K562 (cell line): ENCODE data around the gene GIGYF2. TPM values are rescaled to one million over a fixed set of nuclear protein-coding genes. Genes with fewer than 3 reads are reported as not detected.

ENCODE experiments used
- ATAC-seq: fragments of 200-7000 bp; cut with Tn5 transposase; 3 replicates; pipeline ENCODE4 v1.9.1; 2020; ENCODE audit warnings: moderate library complexity
- BruUV-seq: library from RNA; stranded (reverse); fragments of 400-500 nt; replicated peaks from 2 replicates; lab custom pipeline; 2021; lab: Mats Ljungman, UMichigan
- CTCF ChIA-PET: fragments of 300-600 bp; formaldehyde crosslinking; extraction: SDS; loops from one replicate; lab custom pipeline; 2021; ENCODE audit warnings: low intra/inter-chr PET ratio; lab: Yijun Ruan, JAX
- POLR2A ChIA-PET: fragments of 300-600, 350-650 bp; sonication (Branson Sonifier 250); formaldehyde crosslinking; extraction: SDS; loops from one replicate; lab custom pipeline; 2021; ENCODE audit warnings: antibody characterized with exemption, inconsistent platforms; lab: Yijun Ruan, JAX
- DNase-seq, 4 experiments: peaks; one replicate each; pipeline versions ENCODE4 v3.0.0 to v3.0.0-alpha.2; 2011 to 2018; ENCODE audit warnings: low spot score in 3 of 4, mixed read lengths in 3 of 4; ENCODE audit errors: extremely low read depth in 1 of 4
- FAIRE-seq: peaks from 2 replicates; lab custom pipeline; 2011; peaks lifted over from hg19 to GRCh38; lab: Jason Lieb, UNC
- H2AFZ ChIP-seq: 2 replicates; pipeline ENCODE4 v1.6.0; 2011; ENCODE audit warnings: low read depth, low read length, control low read depth, inconsistent platforms
- H3K27ac ChIP-seq: fragments of 200-600 bp; 3 replicates; pipeline ENCODE4 v1.8.0; 2011; ENCODE audit warnings: low read depth, mild to moderate bottlenecking, control low read depth, inconsistent platforms, low read length, moderate library complexity, mixed read lengths; ENCODE audit errors: extremely low read depth
- H3K27me3 ChIP-seq, 2 experiments: fragments of 300-600 bp in 1 of 2; 2 replicates in 1 of 2; 3 replicates in 1 of 2; pipeline versions ENCODE4 v1.6.0 to v1.8.0; 2011; ENCODE audit warnings: inconsistent platforms in 2 of 2, low read length in 2 of 2, mild to moderate bottlenecking in 1 of 2, mixed read lengths in 1 of 2, moderate library complexity in 1 of 2; ENCODE audit not compliant: control insufficient read depth in 2 of 2, insufficient read depth in 2 of 2
- H3K36me3 ChIP-seq: fragments of 300-600 bp; 3 replicates; pipeline ENCODE4 v1.8.0; 2011; ENCODE audit warnings: mild to moderate bottlenecking, low read length, inconsistent platforms; ENCODE audit not compliant: control insufficient read depth, insufficient read depth
- H3K4me1 ChIP-seq, 2 experiments: fragments of 200-600 bp in 1 of 2; replicated peaks in 1 of 2; 2 replicates in 1 of 2; 3 replicates in 1 of 2; pipeline versions ENCODE4 v1.5.1 to v1.8.0; 2011; ENCODE audit warnings: inconsistent platforms in 2 of 2, low read length in 2 of 2, mild to moderate bottlenecking in 1 of 2, mixed read lengths in 1 of 2, moderate library complexity in 1 of 2; ENCODE audit not compliant: control insufficient read depth in 2 of 2, insufficient read depth in 2 of 2
- H3K4me2 ChIP-seq: 2 replicates; pipeline ENCODE4 v1.6.1; 2011; ENCODE audit warnings: low read length, control low read depth, inconsistent platforms, mixed read lengths; ENCODE audit not compliant: insufficient read depth
- H3K4me3 ChIP-seq: fragments of 200-600 bp; sonication (generic), shearing (Covaris generic); 2 replicates; pipeline ENCODE4 v1.5.1; 2016; ENCODE audit warnings: control low read depth, inconsistent platforms
- H3K79me2 ChIP-seq: fragments of 200-600 bp; 3 replicates; pipeline ENCODE4 v1.8.0; 2011; ENCODE audit warnings: low read length, inconsistent platforms; ENCODE audit not compliant: control insufficient read depth, insufficient read depth
- H3K9ac ChIP-seq, 2 experiments: 2 replicates each; pipeline versions ENCODE4 v1.6.0 to v1.6.1; 2011; ENCODE audit warnings: low read depth in 2 of 2, low read length in 2 of 2, control low read depth in 1 of 2, inconsistent platforms in 1 of 2, mild to moderate bottlenecking in 1 of 2, mixed read lengths in 1 of 2; ENCODE audit not compliant: insufficient read depth in 1 of 2
- H3K9me1 ChIP-seq: one replicate; pipeline ENCODE4 v1.6.0; 2011; ENCODE audit warnings: inconsistent platforms, mild to moderate bottlenecking, low read length, moderate library complexity; ENCODE audit not compliant: control insufficient read depth, insufficient read depth
- H3K9me3 ChIP-seq: replicated peaks from 2 replicates; pipeline ENCODE4 v1.5.1; 2011; ENCODE audit warnings: low read depth, low read length, inconsistent platforms; ENCODE audit not compliant: control insufficient read depth, insufficient read depth
- H4K20me1 ChIP-seq: replicated peaks from 2 replicates; pipeline ENCODE4 v1.6.1; 2011; ENCODE audit warnings: low read length, inconsistent platforms, mixed read lengths; ENCODE audit not compliant: control insufficient read depth, insufficient read depth
- CEBPG ChIP-seq, 3 experiments: fragments of 200-800 bp in 1 of 3; sonication (Bioruptor generic) in 1 of 3; sonication (generic) in 1 of 3; formaldehyde crosslinking in 1 of 3; IDR thresholded peaks in 2 of 3; conservative IDR thresholded peaks in 1 of 3; 2 replicates each; pipeline versions ENCODE4 v1.6.1 to v1.8.0; 2016 to 2022; ENCODE audit warnings: missing compliant biosample characterization in 2 of 3, missing genetic modification characterization in 2 of 3, mild to moderate bottlenecking in 1 of 3, missing genetic modification reagents in 1 of 3
- EP400 ChIP-seq: fragments of 450-650 bp; IDR thresholded peaks from 2 replicates; pipeline ENCODE4 v1.6.1; 2017; ENCODE audit warnings: antibody characterized with exemption, mild to moderate bottlenecking, moderate library complexity
- GTF3C2 ChIP-seq: IDR thresholded peaks from 3 replicates; pipeline ENCODE4 v1.6.1; 2011; ENCODE audit warnings: borderline replicate concordance, mild to moderate bottlenecking, moderate library complexity; ENCODE audit not compliant: insufficient read length; ENCODE audit errors: extremely low read depth
- HEY1 ChIP-seq: fragments of 250-450 bp; sonication (Bioruptor Pico); IDR thresholded peaks from 2 replicates; pipeline ENCODE4 v1.5.0; 2020; ENCODE audit warnings: mild to moderate bottlenecking, moderate library complexity, borderline replicate concordance
- JUND ChIP-seq, 2 experiments: IDR thresholded peaks; 2 replicates in 1 of 2; 3 replicates in 1 of 2; pipeline ENCODE4 v1.6.1; 2011; ENCODE audit warnings: borderline replicate concordance in 2 of 2, low read depth in 2 of 2, low read length in 2 of 2, improper control_type of control experiment in 1 of 2, missing biosample characterization in 1 of 2, missing genetic modification characterization in 1 of 2, missing genetic modification reagents in 1 of 2
- MCM3 ChIP-seq: fragments of 450-650 bp; IDR thresholded peaks from 2 replicates; pipeline ENCODE4 v1.6.1; 2016
- MEF2D ChIP-seq: conservative IDR thresholded peaks from 2 replicates; pipeline ENCODE4 v1.6.1; 2016; ENCODE audit warnings: low read depth, missing genetic modification characterization, missing compliant biosample characterization
- NFATC3 ChIP-seq: fragments of 450-650 bp; IDR thresholded peaks from 2 replicates; pipeline ENCODE4 v1.6.1; 2017; ENCODE audit warnings: mild to moderate bottlenecking
- SMARCA4 ChIP-seq: fragments of 450-650 bp; IDR thresholded peaks from 2 replicates; pipeline ENCODE4 v1.6.1; 2016
- TBP ChIP-seq: optimal IDR thresholded peaks from 2 replicates; pipeline ENCODE3; 2011; ENCODE audit warnings: low read depth, low read length, improper control_type of control experiment
- TCF3 ChIP-seq: sonication (generic); formaldehyde crosslinking; IDR thresholded peaks from 2 replicates; pipeline ENCODE4 v1.4.0; 2020; ENCODE audit warnings: mild to moderate bottlenecking, missing genetic modification reagents
- TRIM25 ChIP-seq: fragments of 450-650 bp; IDR thresholded peaks from 2 replicates; pipeline ENCODE4 v1.7.0; 2016; ENCODE audit warnings: borderline replicate concordance
- ZNF584 ChIP-seq: fragments of 200-800 bp; sonication (Bioruptor generic); IDR thresholded peaks from 2 replicates; pipeline ENCODE4 v1.6.1; 2016; ENCODE audit warnings: low read depth, mild to moderate bottlenecking, missing genetic modification characterization, missing compliant biosample characterization
- WGBS: fragments of 100-300 bp; shearing (Covaris generic); methylation state at CpG from one replicate; pipeline ENCODE4 v1.1.6; 2016; ENCODE audit warnings: low coverage, mixed read lengths; ENCODE audit not compliant: insufficient coverage; ENCODE audit errors: missing lambda C conversion rate; 5-methylcytosine and 5-hydroxymethylcytosine counted together
- in situ Hi-C: fragments of 300-500 bp; cut with MboI; formaldehyde crosslinking; loops from 4 replicates; pipeline ENCODE4 v1.15.0; 2018; ENCODE audit warnings: inconsistent platforms, mixed read lengths
- intact Hi-C: fragments of 100-400 bp; cut with micrococcal nuclease; formaldehyde crosslinking; loops from 2 replicates; pipeline ENCODE4 v1.14.2; 2022
- polyA plus RNA-seq, 8 experiments: library from polyadenylated mRNA; depleted of rRNA in 4 of 8; stranded (reverse) in 5 of 8; unstranded in 3 of 8; fragments of >200 nt; fragmentation: Nextera tagmentation in 2 of 8; fragmentation: Illumina TruSeq in 1 of 8; extraction: Ambion mirVana in 2 of 8; extraction: Trizol in 1 of 8; gene quantifications; 2 replicates each; pipeline versions ENCODE4 v1.2.1 to v1.2.3, GENCODE V29; 2011 to 2014; ENCODE audit warnings: inconsistent platforms in 1 of 8, missing spikeins in 1 of 8
- total RNA-seq, 7 experiments: library from RNA; depleted of rRNA in 6 of 7; stranded (reverse); fragments of >200 nt in 6 of 7; fragmentation: Illumina TruSeq in 2 of 7; extraction: Trizol in 2 of 7; gene quantifications; 2 replicates each; pipeline versions ENCODE4 v1.2.1 to v1.2.3, GENCODE V29; 2011 to 2021; ENCODE audit warnings: low replicate concordance in 1 of 7

Gene GIGYF2
- total and polyA plus RNA-seq, 9 of the 15 experiments (the other 6 are each of a cell fraction or from before 2014, with no cell fraction given) = 12.7 to 52.7 (median 34.9) TPM

GRCh38 chr2:232810444-232810843 is 113.3 kb downstream of the GIGYF2 start:
- in situ Hi-C loops = no loop called here
- POLR2A ChIA-PET = no interaction called here
- H3K36me3 ChIP-seq = peaks cover 74% of the 10 kb centered on the region

More at GRCh38 chr2:232810444-232810843, 113.3 kb downstream of the GIGYF2 start:
- Histone ChIP-seq H3K27me3 (no peaks in the 10 kb centered on the region), H3K4me1 (no peaks in the 10 kb centered on the region), H3K9ac (no peak overlapping the region), H3K9me3 (no peaks in the 10 kb centered on the region), H3K79me2 (no peaks in the 10 kb centered on the region), H2AFZ (no peak overlapping the region), H3K27ac (no peak overlapping the region)
- no peak for FAIRE-seq
- intact Hi-C loops = no loop called here
- CTCF ChIA-PET = no interaction called here
- BruUV-seq = no TSS peak
- 100% methylated on average over 1 of the region's 1 CpG for WGBS
- DNase-seq = no peak
- no peak for TF ChIP-seq MCM3
- no peak for TF ChIP-seq TBP
- no peak for TF ChIP-seq JUND (IDR thresholded peaks at IDR 0.05; ENCODE audit: borderline replicate concordance, low read depth, low read length)
- TF ChIP-seq JUND (tag; IDR thresholded peaks at IDR 0.05; ENCODE audit: borderline replicate concordance, low read depth, low read length) = no peak
- TF ChIP-seq EP400 = no peak
- no peak for TF ChIP-seq CEBPG (CRISPR knock-in tag; IDR thresholded peaks at IDR 0.05)
- TF ChIP-seq CEBPG (tag; conservative IDR thresholded peaks at IDR 0.05 in 1 of 2, IDR thresholded peaks at IDR 0.05 in 1 of 2) = no peak
- TF ChIP-seq HEY1 (CRISPR knock-in tag) = no peak
- TF ChIP-seq MEF2D = no peak
- TF ChIP-seq ZNF584 (CRISPR knock-in tag) = no peak
- TF ChIP-seq GTF3C2 = no peak
- no peak for TF ChIP-seq TRIM25
- no peak for TF ChIP-seq SMARCA4
- TF ChIP-seq TCF3 (CRISPR knock-in tag) = no peak
- no peak for TF ChIP-seq NFATC3
- TF ChIP-seq, all 486 proteins: peak for 0
- no peaks in the 10 kb centered on the region for H4K20me1 ChIP-seq
- ATAC-seq = no peak
- H3K4me3 ChIP-seq = no peak overlapping the region
- H3K4me2 ChIP-seq = no peak overlapping the region
- no peaks in the 10 kb centered on the region for H3K9me1 ChIP-seq
